Natural killer cell (primary cell): ENCODE results near the gene AXIN1. TPM values are rescaled to one million over a fixed set of nuclear protein-coding genes. Genes with fewer than 3 reads are reported as not detected.
"Not testable (repeated sequence)": the region's sequence is repeated elsewhere in the genome, so short reads cannot be mapped to it uniquely, and the experiment has no call there.

Experiments
- ATAC-seq, 3 donors: fragments of 150-1000 bp in 2 of 3; fragments of 200-7000 bp in 1 of 3; cut with Tn5 transposase; 1 replicate in 1 of 3; 2 replicates in 2 of 3; pipeline ENCODE4 v1.10.0; 2021; ENCODE audit warnings: mild to moderate bottlenecking in 2 of 3, moderate library complexity in 2 of 3
- DNase-seq, 2 donors: peaks; one replicate each; pipeline versions ENCODE4 v3.0.0 to v3.0.0-alpha.2; 2013 to 2021; ENCODE audit warnings: mixed read lengths in 1 of 2
- H3K27ac ChIP-seq: one replicate; pipeline ENCODE4 v1.5.1; 2013; ENCODE audit warnings: mild to moderate bottlenecking, low read length
- H3K27me3 ChIP-seq: one replicate; pipeline ENCODE4 v1.6.1; 2013; ENCODE audit warnings: low read length; ENCODE audit not compliant: control insufficient read depth, insufficient read depth
- H3K36me3 ChIP-seq: one replicate; pipeline ENCODE4 v1.6.1; 2013; ENCODE audit warnings: low read length; ENCODE audit not compliant: control insufficient read depth, insufficient read depth
- H3K4me1 ChIP-seq: one replicate; pipeline ENCODE4 v1.6.1; 2013; ENCODE audit warnings: low read length; ENCODE audit not compliant: control insufficient read depth, insufficient read depth
- H3K4me3 ChIP-seq: one replicate; pipeline ENCODE4 v1.5.1; 2013; ENCODE audit warnings: low read length
- H3K9me3 ChIP-seq: one replicate; pipeline ENCODE4 v1.6.1; 2013; ENCODE audit warnings: low read length; ENCODE audit not compliant: control insufficient read depth, insufficient read depth
- H3K27ac Mint-ChIP-seq, 2 donors: one replicate each; pipeline ENCODE4 v1.8.0; 2022; ENCODE audit warnings: mild to moderate bottlenecking in 2 of 2, mixed read lengths in 2 of 2, moderate library complexity in 1 of 2
- H3K27me3 Mint-ChIP-seq, 2 donors: one replicate each; pipeline ENCODE4 v1.8.0; 2022; ENCODE audit warnings: low read depth in 2 of 2, mixed read lengths in 2 of 2
- H3K36me3 Mint-ChIP-seq: one replicate; pipeline ENCODE4 v1.8.0; 2022; ENCODE audit warnings: mixed read lengths
- H3K4me1 Mint-ChIP-seq, 2 donors: one replicate each; pipeline ENCODE4 v1.8.0; 2022; ENCODE audit warnings: mixed read lengths in 2 of 2
- H3K4me3 Mint-ChIP-seq: one replicate; pipeline ENCODE4 v1.8.0; 2022; ENCODE audit warnings: mild to moderate bottlenecking, moderate library complexity, mixed read lengths
- H3K9me3 Mint-ChIP-seq, 2 donors: one replicate each; pipeline ENCODE4 v1.8.0; 2022; ENCODE audit warnings: mixed read lengths in 2 of 2
- WGBS: methylation state at CpG from one replicate; pipeline ENCODE4 v1.1.7; 2013; ENCODE audit warnings: missing lambda C conversion rate; ENCODE audit not compliant: insufficient coverage; 5-methylcytosine and 5-hydroxymethylcytosine counted together
- intact Hi-C: fragments of 100-400 bp; cut with micrococcal nuclease; formaldehyde crosslinking; loops from one replicate; pipeline ENCODE4 v1.14.2; 2022
- total RNA-seq, 4 donors: library from RNA; stranded (reverse); fragments of 120-200 nt in 1 of 4; gene quantifications; one replicate each; pipeline versions ENCODE4 v1.2.3 to v1.2.4, GENCODE V29; 2013 to 2022
- TF ChIP-seq, protein P1 (sequence below): fragments of 200-600 bp; IDR thresholded peaks from one replicate; pipeline ENCODE4 v1.8.0; 2022; ENCODE audit warnings: antibody characterized with exemption

AXIN1 gene
- total RNA-seq, 3 donors from 2014 or later (not counting 1 experiment from before 2014, with no cell fraction given): 100 to 122 (median 106) TPM

DNA sequence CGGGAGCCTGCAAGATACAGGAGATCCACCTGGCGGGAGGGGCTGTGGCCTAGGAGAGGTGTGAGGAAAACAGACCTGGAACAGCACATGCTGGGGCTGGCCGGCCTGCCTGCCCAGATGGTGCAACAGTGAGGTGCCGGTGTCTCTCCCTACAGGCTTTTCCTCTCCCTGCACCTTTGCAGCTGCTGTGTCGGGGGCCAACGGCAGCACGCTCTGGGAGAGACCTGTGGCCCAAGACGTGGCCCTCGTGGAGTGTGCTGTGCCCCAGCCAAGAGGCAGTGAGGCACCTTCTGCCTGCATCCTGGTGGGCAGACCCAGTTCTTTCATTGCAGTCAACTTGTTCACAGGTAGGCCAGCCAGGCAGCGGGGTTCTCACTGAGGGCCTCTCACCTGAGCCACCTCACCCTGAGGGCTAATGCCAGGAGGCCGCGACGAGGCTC lies 92.7 kb downstream of the AXIN1 start:
- Mint-ChIP-seq H3K9me3 (no peaks in the 10 kb centered on the region), H3K27me3 (no peaks in the 10 kb centered on the region), H3K27ac (no peak overlapping the region), H3K4me3 (no peak overlapping the region), H3K36me3 (no peaks in the 10 kb centered on the region), H3K4me1 (peaks cover 8 to 16% of the 10 kb centered on the region in 2 donors)
- TF ChIP-seq, protein P1, sequence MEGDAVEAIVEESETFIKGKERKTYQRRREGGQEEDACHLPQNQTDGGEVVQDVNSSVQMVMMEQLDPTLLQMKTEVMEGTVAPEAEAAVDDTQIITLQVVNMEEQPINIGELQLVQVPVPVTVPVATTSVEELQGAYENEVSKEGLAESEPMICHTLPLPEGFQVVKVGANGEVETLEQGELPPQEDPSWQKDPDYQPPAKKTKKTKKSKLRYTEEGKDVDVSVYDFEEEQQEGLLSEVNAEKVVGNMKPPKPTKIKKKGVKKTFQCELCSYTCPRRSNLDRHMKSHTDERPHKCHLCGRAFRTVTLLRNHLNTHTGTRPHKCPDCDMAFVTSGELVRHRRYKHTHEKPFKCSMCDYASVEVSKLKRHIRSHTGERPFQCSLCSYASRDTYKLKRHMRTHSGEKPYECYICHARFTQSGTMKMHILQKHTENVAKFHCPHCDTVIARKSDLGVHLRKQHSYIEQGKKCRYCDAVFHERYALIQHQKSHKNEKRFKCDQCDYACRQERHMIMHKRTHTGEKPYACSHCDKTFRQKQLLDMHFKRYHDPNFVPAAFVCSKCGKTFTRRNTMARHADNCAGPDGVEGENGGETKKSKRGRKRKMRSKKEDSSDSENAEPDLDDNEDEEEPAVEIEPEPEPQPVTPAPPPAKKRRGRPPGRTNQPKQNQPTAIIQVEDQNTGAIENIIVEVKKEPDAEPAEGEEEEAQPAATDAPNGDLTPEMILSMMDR: no peak
- WGBS: 93% methylated on average over 13 of the region's 13 CpGs
- DNase-seq (no peak), ATAC-seq (no peak)
- Histone ChIP-seq H3K36me3 (peaks cover 28% of the 10 kb centered on the region), H3K4me3 (no peak overlapping the region), H3K27me3 (no peaks in the 10 kb centered on the region), H3K27ac (no peak overlapping the region), H3K4me1 (peaks cover 15% of the 10 kb centered on the region), H3K9me3 (no peaks in the 10 kb centered on the region)
- intact Hi-C loops: no loop called here

DNA sequence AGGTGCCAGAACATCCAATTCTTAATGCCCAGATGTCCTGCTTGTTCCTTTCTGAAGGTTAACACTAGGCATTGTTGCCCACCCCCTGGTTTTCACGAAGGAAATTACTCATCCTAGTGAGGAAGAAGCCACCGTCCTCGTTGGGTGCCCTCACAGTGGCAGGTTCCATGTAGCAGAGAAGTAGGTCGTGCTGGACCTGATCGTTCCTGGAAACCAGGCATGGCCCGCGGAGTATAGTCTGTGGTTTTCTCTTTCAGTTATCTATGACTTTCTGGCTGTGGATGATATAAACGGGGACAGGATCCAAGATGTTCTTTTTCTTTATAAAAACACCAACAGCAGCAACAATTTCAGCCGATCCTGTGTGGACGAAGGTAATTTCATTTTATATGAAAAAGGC lies 93.3 kb downstream of the AXIN1 start:
- Mint-ChIP-seq H3K9me3 (no peaks in the 10 kb centered on the region), H3K4me3 (peak overlapping the region; percentile 64), H3K27me3 (no peaks in the 10 kb centered on the region), H3K36me3 (no peaks in the 10 kb centered on the region), H3K4me1 (peaks cover 8 to 18% of the 10 kb centered on the region in 2 donors), H3K27ac (peak overlapping the region; percentile 23 to 68)
- Histone ChIP-seq H3K4me1 (peaks cover 16% of the 10 kb centered on the region), H3K4me3 (no peak overlapping the region), H3K9me3 (no peaks in the 10 kb centered on the region), H3K27me3 (no peaks in the 10 kb centered on the region), H3K36me3 (peaks cover 27% of the 10 kb centered on the region), H3K27ac (no peak overlapping the region)
- ATAC-seq (peak; percentile 34 to 77 (median 70)), DNase-seq (no peak)
- intact Hi-C loops: no loop called here
- TF ChIP-seq, protein P1: no peak
- 66% methylated on average over 9 of the region's 10 CpGs for WGBS

DNA sequence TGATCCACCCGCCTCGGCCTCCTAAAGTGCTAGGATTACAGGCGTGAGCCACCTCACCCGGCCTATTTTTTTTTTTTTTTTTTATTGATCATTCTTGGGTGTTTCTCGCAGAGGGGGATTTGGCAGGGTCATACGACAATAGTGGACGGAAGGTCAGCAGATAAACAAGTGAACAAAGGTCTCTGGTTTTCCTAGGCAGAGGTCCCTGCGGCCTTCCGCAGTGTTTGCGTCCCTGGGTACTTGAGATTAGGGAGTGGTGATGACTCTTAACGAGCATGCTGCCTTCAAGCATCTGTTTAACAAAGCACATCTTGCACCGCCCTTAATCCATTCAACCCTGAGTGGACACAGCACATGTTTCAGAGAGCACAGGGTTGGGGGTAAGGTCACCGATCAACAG lies 94.4 kb downstream of the AXIN1 start:
- H3K27me3 ChIP-seq, H3K9me3 ChIP-seq, intact Hi-C loops, H3K27ac Mint-ChIP-seq, H3K36me3 Mint-ChIP-seq, H3K9me3 Mint-ChIP-seq, DNase-seq, H3K4me3 Mint-ChIP-seq, H3K27me3 Mint-ChIP-seq, H3K27ac ChIP-seq, H3K4me3 ChIP-seq, ATAC-seq: not testable (repeated sequence)
- Histone ChIP-seq H3K4me1 (peaks cover 28% of the 10 kb centered on the region), H3K36me3 (peaks cover 25% of the 10 kb centered on the region)
- H3K4me1 Mint-ChIP-seq: peaks cover 9 to 26% of the 10 kb centered on the region in 2 donors
- 96% methylated on average over 7 of the region's 13 CpGs for WGBS

DNA sequence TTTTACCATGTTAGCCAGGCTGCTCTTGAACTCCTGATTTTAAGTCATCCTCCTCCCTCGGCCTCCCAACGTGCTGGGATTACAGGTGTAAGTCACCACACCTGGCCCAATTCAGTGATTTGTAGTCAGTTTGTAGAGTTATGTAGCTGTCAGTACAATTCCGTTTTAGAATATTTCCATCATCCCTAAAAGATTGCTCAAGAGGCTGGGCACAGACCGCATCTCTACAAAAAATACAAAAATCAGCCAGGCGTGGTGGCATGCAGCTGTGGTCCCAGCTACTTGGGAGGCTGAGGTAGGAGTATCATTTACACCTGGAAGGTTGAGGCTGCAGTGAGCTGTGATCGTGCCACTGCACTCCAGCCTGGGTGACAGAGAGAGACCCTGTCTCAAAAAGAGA lies 97.3 kb downstream of the AXIN1 start:
- Histone ChIP-seq H3K9me3 (no peaks in the 10 kb centered on the region), H3K4me3 (no peak overlapping the region), H3K27ac (no peak overlapping the region), H3K36me3 (peaks cover 10% of the 10 kb centered on the region), H3K4me1 (peaks cover 41% of the 10 kb centered on the region), H3K27me3 (no peaks in the 10 kb centered on the region)
- H3K36me3 Mint-ChIP-seq: peaks cover 7% of the 10 kb centered on the region
- H3K4me3 Mint-ChIP-seq: no peak overlapping the region
- DNase-seq (no peak), ATAC-seq (no peak)
- TF ChIP-seq, protein P1: no peak
- H3K27me3 Mint-ChIP-seq: no peaks in the 10 kb centered on the region
- no peaks in the 10 kb centered on the region for H3K9me3 Mint-ChIP-seq
- no peak overlapping the region for H3K27ac Mint-ChIP-seq
- peaks cover 18 to 40% of the 10 kb centered on the region in 2 donors for H3K4me1 Mint-ChIP-seq
- intact Hi-C loops: no loop called here
- 98% methylated on average over 3 of the region's 6 CpGs for WGBS
